K562 (cell line): ENCODE results near the gene UBE2D3. TPM values are rescaled to one million over a fixed set of nuclear protein-coding genes. Genes with fewer than 3 reads are reported as not detected.

Experiments used
- CBX2 ChIP-seq: fragments of 200-600 bp; sonication (generic); IDR thresholded peaks from one replicate; pipeline ENCODE4 v1.6.1; 2012; ENCODE audit warnings: mild to moderate bottlenecking, low read length, inconsistent platforms; ENCODE audit not compliant: insufficient read depth, poor library complexity, severe bottlenecking
- DDX20 ChIP-seq: fragments of 450-650 bp; IDR thresholded peaks from 2 replicates; pipeline ENCODE4 v1.6.1; 2016; ENCODE audit warnings: missing genetic modification characterization, low read depth, mild to moderate bottlenecking, missing compliant biosample characterization, moderate library complexity
- FOXA1 ChIP-seq: fragments of 450-650 bp; IDR thresholded peaks from 2 replicates; pipeline ENCODE4 v1.6.1; 2016; ENCODE audit warnings: mild to moderate bottlenecking, borderline replicate concordance
- HDAC6 ChIP-seq: IDR thresholded peaks from 2 replicates; pipeline ENCODE4 v1.6.1; 2012; ENCODE audit warnings: low read depth, mild to moderate bottlenecking, control low read depth, inconsistent platforms, low read length, moderate library complexity
- HNRNPL ChIP-seq: fragments of 200-400 bp; formaldehyde crosslinking; IDR thresholded peaks from 2 replicates; pipeline ENCODE4 v1.6.1; 2017; ENCODE audit warnings: low read depth, mild to moderate bottlenecking, low read length
- POLR2H ChIP-seq: IDR thresholded peaks from 2 replicates; pipeline ENCODE4 v1.6.1; 2016; ENCODE audit warnings: missing genetic modification characterization, low read depth, mild to moderate bottlenecking, control low read depth, missing compliant biosample characterization, moderate library complexity
- RBFOX2 ChIP-seq: fragments of 200-400 bp; formaldehyde crosslinking; IDR thresholded peaks from 2 replicates; pipeline ENCODE4 v1.6.1; 2017; ENCODE audit warnings: low read depth, mild to moderate bottlenecking, low read length, moderate library complexity
- SIRT6 ChIP-seq: IDR thresholded peaks from one replicate; pipeline ENCODE4 v1.6.1; 2012; ENCODE audit warnings: low read depth, mild to moderate bottlenecking, control low read depth, inconsistent platforms, low read length, moderate library complexity
- SMAD1 ChIP-seq: fragments of 150-350 bp; IDR thresholded peaks from 2 replicates; pipeline ENCODE4 v1.6.1; 2014; ENCODE audit warnings: low read length, low read depth; ENCODE audit not compliant: partially characterized antibody
- SNIP1 ChIP-seq: fragments of 450-650 bp; IDR thresholded peaks from 2 replicates; pipeline ENCODE4 v1.7.1; 2017; ENCODE audit warnings: low read depth, mild to moderate bottlenecking
- TAF7 ChIP-seq: fragments of 450-650 bp; IDR thresholded peaks from 2 replicates; pipeline ENCODE4 v1.6.1; 2016; ENCODE audit warnings: missing genetic modification characterization, missing compliant biosample characterization
- TEAD4 ChIP-seq, 2 experiments: sonication (generic) in 1 of 2; formaldehyde crosslinking in 1 of 2; IDR thresholded peaks; 2 replicates each; pipeline versions ENCODE4 v1.6.1 to v1.8.0; 2012 to 2022; ENCODE audit warnings: borderline replicate concordance in 1 of 2, inconsistent platforms in 1 of 2, low read length in 1 of 2, mild to moderate bottlenecking in 1 of 2, missing genetic modification reagents in 1 of 2
- XRCC3 ChIP-seq: fragments of 450-650 bp; IDR thresholded peaks from 2 replicates; pipeline ENCODE4 v1.6.1; 2017; ENCODE audit warnings: mild to moderate bottlenecking, moderate library complexity
- ZBTB11 ChIP-seq, 3 experiments: fragments of 200-800 bp in 1 of 3; fragments of 250-450 bp in 1 of 3; fragments of 450-650 bp in 1 of 3; sonication (Bioruptor Pico) in 1 of 3; sonication (Bioruptor generic) in 1 of 3; formaldehyde crosslinking in 1 of 3; IDR thresholded peaks; 2 replicates each; pipeline versions ENCODE4 v1.6.1 to v1.8.0; 2016 to 2022; ENCODE audit warnings: mild to moderate bottlenecking in 2 of 3, missing genetic modification characterization in 2 of 3, missing compliant biosample characterization in 1 of 3, moderate library complexity in 1 of 3
- ZNF644 ChIP-seq: fragments of 200-800 bp; sonication (Bioruptor generic); IDR thresholded peaks from 2 replicates; pipeline ENCODE4 v1.6.1; 2016; ENCODE audit warnings: low read depth, missing genetic modification characterization, missing compliant biosample characterization
- polyA plus RNA-seq, 8 experiments: library from polyadenylated mRNA; depleted of rRNA in 4 of 8; stranded (reverse) in 5 of 8; unstranded in 3 of 8; fragments of >200 nt; fragmentation: Nextera tagmentation in 2 of 8; fragmentation: Illumina TruSeq in 1 of 8; extraction: Ambion mirVana in 2 of 8; extraction: Trizol in 1 of 8; gene quantifications; 2 replicates each; pipeline versions ENCODE4 v1.2.1 to v1.2.3, GENCODE V29; 2011 to 2014; ENCODE audit warnings: inconsistent platforms in 1 of 8, missing spikeins in 1 of 8
- total RNA-seq, 7 experiments: library from RNA; depleted of rRNA in 6 of 7; stranded (reverse); fragments of >200 nt in 6 of 7; fragmentation: Illumina TruSeq in 2 of 7; extraction: Trizol in 2 of 7; gene quantifications; 2 replicates each; pipeline versions ENCODE4 v1.2.1 to v1.2.3, GENCODE V29; 2011 to 2021; ENCODE audit warnings: low replicate concordance in 1 of 7
- TF ChIP-seq, protein P1 (sequence below): fragments of 450-650 bp; IDR thresholded peaks from 2 replicates; pipeline ENCODE4 v1.6.1; 2016; ENCODE audit warnings: mild to moderate bottlenecking
- TF ChIP-seq, protein P2 (sequence below), 2 experiments: fragments of 450-650 bp; IDR thresholded peaks; 2 replicates each; pipeline ENCODE4 v1.6.1; 2016

UBE2D3 gene
- total and polyA plus RNA-seq, 9 of the 15 experiments (the other 6 are each of a cell fraction or from before 2014, with no cell fraction given), result 191 to 618 (median 292) TPM

DNA sequence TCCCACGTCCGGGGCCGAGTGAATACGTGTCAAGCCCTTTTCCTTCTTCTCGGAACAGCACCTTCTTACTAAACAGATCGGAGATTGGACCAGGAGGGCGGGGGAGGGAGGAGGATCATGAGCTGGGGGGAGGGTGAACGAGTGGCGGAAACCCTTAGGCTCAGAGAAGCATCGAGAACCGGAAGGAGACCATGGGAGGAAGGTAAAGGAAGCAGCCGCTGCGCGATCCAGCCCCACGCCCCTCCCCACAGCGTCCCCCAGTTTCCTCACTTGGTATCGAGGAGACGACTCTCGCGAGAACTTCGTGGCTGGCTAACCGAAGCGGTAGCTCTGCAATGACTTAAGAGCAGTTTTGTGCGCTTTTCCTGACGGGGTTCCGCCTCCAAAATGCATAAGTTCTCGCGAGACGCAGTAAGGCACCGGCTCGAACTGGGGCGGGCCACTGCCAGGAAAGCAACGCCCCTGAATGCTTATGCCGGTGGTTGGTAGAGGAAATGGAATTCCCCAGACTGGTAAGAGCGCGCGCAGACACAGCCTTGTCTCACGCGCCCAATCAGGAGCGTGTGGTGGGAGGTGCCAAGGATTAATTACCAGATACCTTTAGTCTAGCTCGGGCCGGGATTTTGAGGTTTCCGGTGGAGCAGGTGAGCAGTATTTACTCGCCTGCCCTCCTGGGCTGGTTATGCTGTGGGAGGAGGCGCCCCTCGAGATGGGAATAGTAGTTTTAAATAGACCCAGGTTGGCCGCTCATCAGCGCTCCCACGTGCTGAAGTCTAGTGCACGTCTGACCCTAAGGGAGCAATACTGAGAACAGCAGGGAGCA lies 534 bp upstream of the UBE2D3 start (continued):
- TF ChIP-seq, protein P1, sequence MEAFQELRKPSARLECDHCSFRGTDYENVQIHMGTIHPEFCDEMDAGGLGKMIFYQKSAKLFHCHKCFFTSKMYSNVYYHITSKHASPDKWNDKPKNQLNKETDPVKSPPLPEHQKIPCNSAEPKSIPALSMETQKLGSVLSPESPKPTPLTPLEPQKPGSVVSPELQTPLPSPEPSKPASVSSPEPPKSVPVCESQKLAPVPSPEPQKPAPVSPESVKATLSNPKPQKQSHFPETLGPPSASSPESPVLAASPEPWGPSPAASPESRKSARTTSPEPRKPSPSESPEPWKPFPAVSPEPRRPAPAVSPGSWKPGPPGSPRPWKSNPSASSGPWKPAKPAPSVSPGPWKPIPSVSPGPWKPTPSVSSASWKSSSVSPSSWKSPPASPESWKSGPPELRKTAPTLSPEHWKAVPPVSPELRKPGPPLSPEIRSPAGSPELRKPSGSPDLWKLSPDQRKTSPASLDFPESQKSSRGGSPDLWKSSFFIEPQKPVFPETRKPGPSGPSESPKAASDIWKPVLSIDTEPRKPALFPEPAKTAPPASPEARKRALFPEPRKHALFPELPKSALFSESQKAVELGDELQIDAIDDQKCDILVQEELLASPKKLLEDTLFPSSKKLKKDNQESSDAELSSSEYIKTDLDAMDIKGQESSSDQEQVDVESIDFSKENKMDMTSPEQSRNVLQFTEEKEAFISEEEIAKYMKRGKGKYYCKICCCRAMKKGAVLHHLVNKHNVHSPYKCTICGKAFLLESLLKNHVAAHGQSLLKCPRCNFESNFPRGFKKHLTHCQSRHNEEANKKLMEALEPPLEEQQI, result no peak; the same call in 1 of the 2 replicates
- TF ChIP-seq TEAD4 (IDR thresholded peaks at IDR 0.05; ENCODE audit: low read length), result peak; percentile 67
- 0 out of 2 replicates have a peak, but pooled peaks have one; percentile 49 for TF ChIP-seq TEAD4 (CRISPR knock-in tag; IDR thresholded peaks at IDR 0.05; ENCODE audit: borderline replicate concordance)
- TF ChIP-seq TAF7, result peak; percentile 93
- TF ChIP-seq HDAC6, result no peak
- TF ChIP-seq ZBTB11 (CRISPR knock-in tag; IDR thresholded peaks at IDR 0.05), result no peak; a peak in 1 of 6 replicates
- TF ChIP-seq ZNF644 (tag), result no peak
- TF ChIP-seq SMAD1, result peak; percentile 56
- no peak for TF ChIP-seq HNRNPL
- no peak for TF ChIP-seq DDX20 (tag)
- TF ChIP-seq POLR2H, result peak; percentile 92
- no peak for TF ChIP-seq SNIP1
- TF ChIP-seq CBX2, result no peak
- TF ChIP-seq XRCC3, result no peak
- TF ChIP-seq, protein P2, sequence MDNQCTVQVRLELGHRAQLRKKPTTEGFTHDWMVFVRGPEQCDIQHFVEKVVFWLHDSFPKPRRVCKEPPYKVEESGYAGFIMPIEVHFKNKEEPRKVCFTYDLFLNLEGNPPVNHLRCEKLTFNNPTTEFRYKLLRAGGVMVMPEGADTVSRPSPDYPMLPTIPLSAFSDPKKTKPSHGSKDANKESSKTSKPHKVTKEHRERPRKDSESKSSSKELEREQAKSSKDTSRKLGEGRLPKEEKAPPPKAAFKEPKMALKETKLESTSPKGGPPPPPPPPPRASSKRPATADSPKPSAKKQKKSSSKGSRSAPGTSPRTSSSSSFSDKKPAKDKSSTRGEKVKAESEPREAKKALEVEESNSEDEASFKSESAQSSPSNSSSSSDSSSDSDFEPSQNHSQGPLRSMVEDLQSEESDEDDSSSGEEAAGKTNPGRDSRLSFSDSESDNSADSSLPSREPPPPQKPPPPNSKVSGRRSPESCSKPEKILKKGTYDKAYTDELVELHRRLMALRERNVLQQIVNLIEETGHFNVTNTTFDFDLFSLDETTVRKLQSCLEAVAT (IDR thresholded peaks at IDR 0.05), result no peak; a peak in 2 of 4 replicates
- no peak for TF ChIP-seq FOXA1
- TF ChIP-seq SIRT6, result no peak
- 0 out of 2 replicates have a peak, but pooled peaks have one; percentile 21 for TF ChIP-seq RBFOX2
